Measurements from ENCODE around the gene PARD3.

DNA sequence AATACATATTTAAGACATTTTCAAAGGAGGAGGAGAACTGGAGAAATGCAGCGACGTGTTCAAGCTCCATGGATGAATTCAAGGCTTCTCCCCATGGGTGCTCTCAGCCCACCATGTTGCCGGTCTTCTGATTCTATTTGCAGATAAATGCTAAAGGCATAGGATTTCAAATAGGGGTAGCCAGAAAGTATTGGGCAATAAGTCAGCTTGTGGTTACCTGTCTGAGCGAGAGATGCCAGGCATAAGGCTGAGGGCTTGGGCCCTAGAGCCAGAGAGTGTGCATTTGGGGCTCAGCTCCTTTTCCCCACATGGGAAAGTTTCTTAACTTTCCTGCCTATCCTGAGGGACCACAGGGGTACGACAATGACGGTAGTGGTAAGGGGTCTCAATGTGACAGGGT is 180.0 kb downstream of the PARD3 start:
- no peak for TF ChIP-seq CBFB (CRISPR knock-in tag; IDR thresholded peaks at IDR 0.05; ENCODE audit: low read depth)
- TF ChIP-seq, protein P1, sequence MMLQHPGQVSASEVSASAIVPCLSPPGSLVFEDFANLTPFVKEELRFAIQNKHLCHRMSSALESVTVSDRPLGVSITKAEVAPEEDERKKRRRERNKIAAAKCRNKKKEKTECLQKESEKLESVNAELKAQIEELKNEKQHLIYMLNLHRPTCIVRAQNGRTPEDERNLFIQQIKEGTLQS (CRISPR knock-in tag; conservative IDR thresholded peaks at IDR 0.05), result no peak
- TF ChIP-seq TCF7 (CRISPR knock-in tag; IDR thresholded peaks at IDR 0.05; ENCODE audit: low read depth), result no peak
- TF ChIP-seq, protein P2, sequence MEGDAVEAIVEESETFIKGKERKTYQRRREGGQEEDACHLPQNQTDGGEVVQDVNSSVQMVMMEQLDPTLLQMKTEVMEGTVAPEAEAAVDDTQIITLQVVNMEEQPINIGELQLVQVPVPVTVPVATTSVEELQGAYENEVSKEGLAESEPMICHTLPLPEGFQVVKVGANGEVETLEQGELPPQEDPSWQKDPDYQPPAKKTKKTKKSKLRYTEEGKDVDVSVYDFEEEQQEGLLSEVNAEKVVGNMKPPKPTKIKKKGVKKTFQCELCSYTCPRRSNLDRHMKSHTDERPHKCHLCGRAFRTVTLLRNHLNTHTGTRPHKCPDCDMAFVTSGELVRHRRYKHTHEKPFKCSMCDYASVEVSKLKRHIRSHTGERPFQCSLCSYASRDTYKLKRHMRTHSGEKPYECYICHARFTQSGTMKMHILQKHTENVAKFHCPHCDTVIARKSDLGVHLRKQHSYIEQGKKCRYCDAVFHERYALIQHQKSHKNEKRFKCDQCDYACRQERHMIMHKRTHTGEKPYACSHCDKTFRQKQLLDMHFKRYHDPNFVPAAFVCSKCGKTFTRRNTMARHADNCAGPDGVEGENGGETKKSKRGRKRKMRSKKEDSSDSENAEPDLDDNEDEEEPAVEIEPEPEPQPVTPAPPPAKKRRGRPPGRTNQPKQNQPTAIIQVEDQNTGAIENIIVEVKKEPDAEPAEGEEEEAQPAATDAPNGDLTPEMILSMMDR (IDR thresholded peaks at IDR 0.05), result no peak
